ENCODE data around the gene DCDC2B.

The DCDC2B gene

GRCh38 chr1:32250893-32251716 is 42.2 kb downstream of the DCDC2B start, which contains the start of gene LCK:
Gene LCK (plus strand): TSS chr1:32251265. CDS start chr1:32274330, 23,065 bp downstream.
- no peak for TF ChIP-seq RARB (CRISPR knock-in tag; IDR thresholded peaks at IDR 0.05)
- no peak for TF ChIP-seq ZC3H10 (CRISPR knock-in tag; IDR thresholded peaks at IDR 0.05)
- TF ChIP-seq ZFP3 (CRISPR knock-in tag; IDR thresholded peaks at IDR 0.05), result no peak
- no peak for TF ChIP-seq ESRRG (CRISPR knock-in tag; IDR thresholded peaks at IDR 0.05)
- no peak for TF ChIP-seq ARNTL (CRISPR knock-in tag; IDR thresholded peaks at IDR 0.05; ENCODE audit: borderline replicate concordance, low read depth)
- no peak for TF ChIP-seq CREB5 (CRISPR knock-in tag; IDR thresholded peaks at IDR 0.05; ENCODE audit: low read depth)
- no peak for TF ChIP-seq PATZ1 (CRISPR knock-in tag; IDR thresholded peaks at IDR 0.05; ENCODE audit: borderline replicate concordance)
- no peak for TF ChIP-seq ZNF70 (CRISPR knock-in tag; IDR thresholded peaks at IDR 0.05)
- no peak for TF ChIP-seq PPARA (CRISPR knock-in tag; IDR thresholded peaks at IDR 0.05; ENCODE audit: borderline replicate concordance)
- no peak for ATAC-seq

GRCh38 chr1:32255072-32256071 is 46.5 kb downstream of the DCDC2B start:
- ATAC-seq, result no peak
- TF ChIP-seq ISL1 (CRISPR knock-in tag; IDR thresholded peaks at IDR 0.05), result no peak
- no peak for TF ChIP-seq CREB5 (CRISPR knock-in tag; IDR thresholded peaks at IDR 0.05; ENCODE audit: low read depth)
- no peak for TF ChIP-seq PPARA (CRISPR knock-in tag; IDR thresholded peaks at IDR 0.05; ENCODE audit: borderline replicate concordance)
- TF ChIP-seq ZNF70 (CRISPR knock-in tag; IDR thresholded peaks at IDR 0.05), result no peak
- no peak for TF ChIP-seq ZNF565 (CRISPR knock-in tag; conservative IDR thresholded peaks at IDR 0.05; ENCODE audit: low read depth)
- TF ChIP-seq CSDC2 (CRISPR knock-in tag; IDR thresholded peaks at IDR 0.05), result no peak
- no peak for TF ChIP-seq TSHZ2 (CRISPR knock-in tag; IDR thresholded peaks at IDR 0.05)
- no peak for TF ChIP-seq RARB (CRISPR knock-in tag; IDR thresholded peaks at IDR 0.05)

- no peak for ATAC-seq
- TF ChIP-seq PATZ1 (CRISPR knock-in tag; IDR thresholded peaks at IDR 0.05; ENCODE audit: borderline replicate concordance) (no peak), TCF4 (CRISPR knock-in tag; IDR thresholded peaks at IDR 0.05; ENCODE audit: borderline replicate concordance) (no peak), BACH2 (CRISPR knock-in tag; IDR thresholded peaks at IDR 0.05; ENCODE audit: borderline replicate concordance) (no peak), ZC3H10 (CRISPR knock-in tag; IDR thresholded peaks at IDR 0.05) (no peak), ZFP30 (CRISPR knock-in tag; IDR thresholded peaks at IDR 0.05) (no peak), ESRRG (CRISPR knock-in tag; IDR thresholded peaks at IDR 0.05) (no peak), ZFP3 (CRISPR knock-in tag; IDR thresholded peaks at IDR 0.05) (no peak), ZNF8 (CRISPR knock-in tag; IDR thresholded peaks at IDR 0.05) (no peak), CSDC2 (CRISPR knock-in tag; IDR thresholded peaks at IDR 0.05) (no peak), CSRNP3 (CRISPR knock-in tag; IDR thresholded peaks at IDR 0.05) (no peak), GLIS3 (CRISPR knock-in tag; IDR thresholded peaks at IDR 0.05) (no peak), TSHZ2 (CRISPR knock-in tag; IDR thresholded peaks at IDR 0.05) (no peak)
These were observed 47.8 kb downstream of the DCDC2B start for GRCh38 chr1:32256473-32257226.
